ENCODE measurements around the gene PDK2.

The PDK2 gene

GRCh38 chr17:50094753-50095619, at the start of gene PDK2:
PDK2 (plus strand) TSS chr17:50095351; CDS start chr17:50095436, 85 bp downstream.
- peak; percentile 96 for DNase-seq

DNA sequence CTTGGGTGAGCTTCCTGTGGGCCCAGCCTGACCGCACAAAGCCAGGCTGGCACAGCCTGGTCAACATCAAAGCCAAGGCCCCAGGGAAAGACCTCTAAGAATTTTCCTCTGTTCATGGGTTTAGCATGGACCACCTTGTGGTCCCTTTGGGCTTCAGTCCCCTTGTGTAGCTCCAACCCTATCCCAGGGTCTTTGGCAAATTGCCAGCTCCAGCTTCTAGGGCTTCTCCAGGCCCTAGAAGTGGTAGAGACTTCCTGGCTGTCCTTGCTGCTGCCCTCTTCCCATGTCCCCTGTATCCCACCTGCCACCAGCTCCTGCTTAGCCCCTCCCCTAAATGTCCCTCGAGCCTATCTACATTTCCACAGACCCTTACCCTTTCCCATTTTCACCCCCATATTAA, 49.0 kb upstream of the PDK2 start:
- DNase-seq, result no peak

DNA sequence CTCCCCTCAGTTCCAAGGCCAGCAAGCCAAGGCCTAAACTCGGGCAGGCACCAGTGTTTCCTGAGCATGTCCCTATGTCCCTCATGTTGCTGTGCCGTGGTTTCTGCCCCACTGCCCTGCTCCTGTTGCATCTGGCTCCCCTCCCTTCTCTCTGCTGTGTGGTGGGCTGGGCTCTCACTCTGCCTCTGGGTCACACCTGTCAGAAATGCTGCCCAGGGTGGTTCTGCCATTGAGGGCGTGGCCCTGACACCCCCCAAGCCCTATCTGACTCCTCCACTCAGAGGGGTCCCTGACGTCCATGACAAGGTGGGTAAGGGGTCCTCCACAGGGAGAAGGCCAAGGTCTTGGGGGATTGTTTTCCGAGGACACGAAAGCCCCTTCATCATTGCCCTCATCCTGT, 48.5 kb upstream of the PDK2 start:
- no peak for DNase-seq

- DNase-seq, result no peak
Measured at GRCh38 chr17:50047083-50047482, 48.1 kb upstream of the PDK2 start.

DNA sequence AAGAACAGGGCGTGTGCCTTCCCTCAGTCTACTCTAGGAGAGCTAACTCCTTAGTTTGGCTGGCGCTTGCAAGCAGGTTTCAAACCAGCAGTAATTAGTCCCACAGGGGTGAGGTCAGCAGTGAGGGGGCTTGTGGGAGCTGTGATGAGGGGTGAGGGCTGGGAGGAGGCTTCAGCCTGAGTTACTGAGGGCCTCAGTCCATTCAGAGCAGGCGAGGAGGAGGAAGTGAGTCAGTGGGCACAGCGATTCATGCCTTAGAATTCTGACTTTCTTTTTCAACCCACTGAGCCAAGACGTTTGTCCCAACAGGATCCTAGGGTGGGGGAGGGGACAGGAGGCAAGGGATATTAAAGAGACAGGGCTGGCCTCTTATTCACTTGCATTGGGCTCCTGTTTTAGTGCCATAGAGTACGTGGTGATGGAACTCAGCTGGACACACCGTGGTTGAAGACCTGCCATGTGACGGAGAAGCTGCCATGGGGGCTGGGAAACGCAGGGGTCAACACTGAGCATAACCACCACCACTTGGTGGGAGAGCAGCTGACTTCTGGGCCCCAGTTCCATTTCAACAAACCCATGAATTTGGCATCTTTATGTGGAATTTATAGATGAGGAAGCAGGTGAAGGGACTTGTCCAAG, 47.5 kb upstream of the PDK2 start:
- peak; percentile 93 for DNase-seq

DNA sequence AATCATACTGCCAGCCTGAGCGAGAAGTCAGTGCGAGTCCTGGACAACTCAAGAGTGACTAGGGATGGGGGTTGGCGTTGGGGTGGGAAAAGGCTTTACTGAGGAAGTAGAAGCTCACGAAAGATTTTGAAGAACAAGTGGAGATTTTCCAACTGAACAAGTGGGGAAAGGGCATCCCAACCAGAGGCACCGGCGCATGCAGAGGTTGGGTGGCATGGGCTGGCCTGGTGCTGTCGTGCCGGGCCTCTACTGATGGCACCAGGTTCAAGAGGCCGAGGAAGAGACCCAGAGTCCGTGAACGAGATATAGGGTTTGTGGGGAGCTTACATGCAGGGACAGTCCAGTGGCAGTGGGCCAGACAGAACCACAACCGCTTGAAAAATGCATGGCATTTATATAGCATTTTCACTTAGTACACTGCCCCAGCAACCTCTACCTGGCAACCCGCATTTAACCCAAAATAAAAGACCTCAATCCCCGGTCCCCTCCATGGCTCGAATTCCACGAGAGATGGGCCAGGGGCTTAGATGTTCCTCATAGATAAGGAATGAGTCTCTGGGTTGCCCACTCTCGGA, 46.9 kb upstream of the PDK2 start:
- DNase-seq, result peak; percentile 54

DNA sequence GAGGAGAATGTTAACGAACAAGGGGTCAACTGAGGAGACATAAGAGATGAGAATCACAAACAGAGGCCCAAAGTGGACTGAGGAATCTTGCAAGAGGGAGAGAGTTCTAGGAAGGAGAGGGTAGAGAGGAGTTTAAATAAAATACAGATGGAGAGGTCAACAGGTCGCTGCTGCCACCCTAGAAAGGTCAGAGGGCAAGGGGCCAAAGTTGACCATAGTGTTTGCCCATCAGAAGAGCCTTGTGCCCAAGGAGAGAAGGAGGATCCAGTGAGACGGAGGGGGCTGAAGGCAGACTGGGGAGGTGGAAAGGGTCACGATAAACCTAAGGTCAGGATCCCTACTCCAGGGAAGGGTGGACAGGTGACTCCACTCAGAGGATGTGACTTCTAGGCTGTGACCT, 46.2 kb upstream of the PDK2 start:
- DNase-seq, result no peak

DNA sequence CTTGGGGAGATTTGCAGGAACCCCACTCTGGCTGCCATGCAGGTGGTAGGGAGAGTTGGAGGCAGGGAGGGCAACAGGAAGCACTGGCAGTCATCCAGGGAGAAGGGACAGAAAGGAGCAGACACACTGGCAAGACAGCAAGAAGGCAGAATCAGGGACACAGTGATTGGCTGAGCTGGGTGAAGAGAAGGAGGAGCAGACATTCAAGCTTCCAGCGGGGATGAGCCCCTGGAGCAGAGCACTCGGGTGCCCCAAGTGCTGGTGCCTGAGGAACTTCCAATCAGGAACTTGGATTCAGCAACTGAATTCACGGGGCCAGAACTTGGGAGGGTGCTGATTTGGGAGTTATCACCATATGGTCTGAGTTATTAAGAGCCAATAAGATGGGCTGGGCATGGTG, 45.5 kb upstream of the PDK2 start:
- peak; percentile 57 for DNase-seq

- DNase-seq, result no peak
Measured at GRCh38 chr17:50050431-50051032, 44.6 kb upstream of the PDK2 start.

- peak; percentile 95 for DNase-seq
Measured at GRCh38 chr17:50051082-50051576, 44.0 kb upstream of the PDK2 start.

- DNase-seq, result peak; percentile 40
Measured at GRCh38 chr17:50051606-50052005, 43.5 kb upstream of the PDK2 start.

DNA sequence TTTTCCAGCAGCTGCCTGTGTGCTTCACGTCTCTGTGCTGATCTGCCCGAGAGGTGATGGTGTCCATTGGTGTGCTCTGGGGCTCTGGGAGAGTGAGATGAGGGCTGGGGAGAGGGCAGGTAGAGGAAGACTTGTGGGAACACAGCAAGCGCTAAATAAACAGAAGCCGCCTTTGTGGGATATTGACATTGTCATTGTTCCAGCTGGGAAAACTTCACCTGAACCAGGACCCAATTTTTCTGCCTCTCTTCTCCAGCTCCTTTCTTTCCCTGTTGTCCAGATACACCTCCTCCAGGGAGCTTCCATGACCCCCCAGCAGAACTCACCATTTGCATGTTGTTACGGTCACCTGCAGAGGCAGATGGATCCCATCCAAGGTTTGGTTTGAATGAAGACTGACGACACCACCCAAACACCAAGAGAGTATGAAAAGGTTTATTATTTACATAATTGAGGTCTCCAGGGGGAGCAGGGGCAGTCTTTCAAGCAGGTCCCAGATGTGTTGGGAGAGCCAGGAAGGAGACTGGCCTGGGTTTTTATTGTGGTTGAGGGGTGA, 42.8 kb upstream of the PDK2 start:
- no peak for DNase-seq

DNA sequence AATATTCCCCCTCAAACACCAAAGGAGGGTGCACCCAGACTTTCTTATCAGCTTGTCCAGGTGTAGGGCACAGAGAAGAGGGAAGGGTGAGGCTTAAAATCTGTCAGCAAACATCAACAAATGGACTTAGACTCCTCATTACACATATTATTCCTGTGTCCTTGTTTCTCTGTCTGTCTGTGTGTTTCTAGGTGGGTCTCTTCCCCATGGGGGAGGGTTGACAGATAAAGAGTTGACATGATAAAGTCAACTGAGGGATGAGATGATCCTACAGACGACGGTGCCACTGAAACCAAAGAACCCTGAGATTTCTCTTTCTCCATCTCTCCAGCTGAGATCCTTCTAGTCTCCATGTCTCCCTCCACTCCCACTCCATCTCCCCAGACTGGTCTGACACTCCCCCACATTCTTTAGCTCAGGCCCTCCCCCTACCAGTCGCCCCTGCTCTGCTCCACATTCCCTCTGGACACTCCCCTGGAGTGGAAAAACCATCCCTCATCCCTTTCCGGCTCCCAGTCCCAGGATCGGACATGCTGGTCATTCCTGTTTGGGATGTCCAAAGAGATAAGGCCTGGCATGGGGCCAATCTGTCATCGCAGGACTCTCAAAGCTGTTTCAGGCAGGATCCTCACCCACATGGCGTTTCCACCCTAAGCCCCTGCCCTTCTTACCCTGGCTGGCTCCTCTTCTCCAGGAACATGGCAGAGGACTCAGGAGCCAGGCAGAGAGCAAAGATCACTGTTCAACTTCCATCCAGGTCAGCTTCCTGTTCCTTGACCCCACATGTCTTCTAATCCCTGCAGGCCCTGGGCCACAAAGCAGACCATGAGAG, 42.1 kb upstream of the PDK2 start:
- peak; percentile 42 for DNase-seq

GRCh38 chr17:50053654-50053960, 41.5 kb upstream of the PDK2 start:
- peak; percentile 39 for DNase-seq

DNA sequence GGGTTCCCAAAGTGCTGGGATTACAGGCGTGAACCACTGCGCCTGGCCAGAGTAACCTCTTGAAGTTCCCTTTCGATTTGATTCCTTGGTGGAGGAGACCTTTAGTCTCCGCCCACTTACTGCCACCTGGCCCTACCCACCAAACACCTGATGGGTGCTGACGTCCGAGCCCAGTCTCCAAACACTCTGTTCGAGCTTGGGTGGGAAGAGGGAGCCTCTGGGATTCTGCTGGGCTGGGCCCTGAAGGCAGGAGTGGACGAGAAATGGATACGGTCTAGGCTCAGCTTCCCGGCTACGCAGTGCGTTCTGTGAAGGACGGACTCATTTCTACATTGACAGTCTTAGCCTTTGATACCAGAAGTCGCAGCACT, 40.1 kb upstream of the PDK2 start:
- no peak for DNase-seq

GRCh38 chr17:50055426-50056216, 39.5 kb upstream of the PDK2 start, which contains the start of gene ITGA3:
ITGA3 (plus strand) TSS chr17:50056110; CDS start chr17:50056440, 330 bp downstream.
- peak; percentile 80 for DNase-seq

DNA sequence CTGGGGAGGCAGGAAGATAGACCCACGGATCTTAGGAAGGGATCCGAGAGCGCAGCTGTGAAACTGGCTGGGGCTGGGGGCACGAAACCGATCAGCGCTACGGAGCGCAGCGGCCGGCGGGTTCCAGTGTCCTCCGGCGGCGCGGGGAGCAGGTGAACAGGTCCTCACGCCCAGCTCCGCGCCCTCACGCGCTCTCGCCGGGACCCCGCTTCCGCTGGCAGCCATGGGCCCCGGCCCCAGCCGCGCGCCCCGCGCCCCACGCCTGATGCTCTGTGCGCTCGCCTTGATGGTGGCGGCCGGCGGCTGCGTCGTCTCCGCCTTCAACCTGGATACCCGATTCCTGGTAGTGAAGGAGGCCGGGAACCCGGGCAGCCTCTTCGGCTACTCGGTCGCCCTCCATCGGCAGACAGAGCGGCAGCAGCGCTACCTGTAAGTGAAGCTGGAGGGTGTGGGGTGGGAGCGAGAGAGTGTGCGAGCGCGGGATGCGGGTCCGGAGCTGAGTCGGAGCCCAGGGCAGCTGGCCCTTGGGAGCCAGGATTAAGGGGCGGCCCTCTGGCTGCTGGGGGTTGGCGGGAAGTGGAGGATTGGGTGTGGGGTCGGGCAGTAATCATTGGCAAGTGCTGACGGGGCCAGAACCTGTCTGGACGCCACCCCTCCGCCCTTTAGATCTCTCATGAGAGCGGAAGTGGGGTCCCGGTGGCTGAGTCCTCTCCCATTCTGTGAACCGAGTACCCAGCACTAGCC, 38.8 kb upstream of the PDK2 start:
- DNase-seq, result peak; percentile 69

DNA sequence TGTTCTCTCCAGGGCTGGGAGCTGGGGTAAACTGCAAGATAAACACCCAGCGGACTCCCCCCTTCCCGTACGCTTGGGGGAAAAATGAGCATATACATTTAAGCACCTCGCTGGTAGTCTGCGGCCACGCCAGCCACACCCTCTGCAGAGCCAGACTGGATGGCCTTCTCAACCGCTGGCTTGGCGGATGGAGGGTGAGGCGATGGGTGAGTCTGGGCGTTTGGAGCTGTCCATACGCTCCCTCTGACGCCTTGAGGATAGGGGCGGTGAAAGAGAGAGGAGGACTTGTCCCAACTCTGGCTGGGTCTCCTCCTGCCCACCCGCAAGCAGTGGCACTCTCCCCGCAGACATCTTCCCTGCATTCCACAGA, 38.2 kb upstream of the PDK2 start:
- peak; percentile 42 for DNase-seq

DNA sequence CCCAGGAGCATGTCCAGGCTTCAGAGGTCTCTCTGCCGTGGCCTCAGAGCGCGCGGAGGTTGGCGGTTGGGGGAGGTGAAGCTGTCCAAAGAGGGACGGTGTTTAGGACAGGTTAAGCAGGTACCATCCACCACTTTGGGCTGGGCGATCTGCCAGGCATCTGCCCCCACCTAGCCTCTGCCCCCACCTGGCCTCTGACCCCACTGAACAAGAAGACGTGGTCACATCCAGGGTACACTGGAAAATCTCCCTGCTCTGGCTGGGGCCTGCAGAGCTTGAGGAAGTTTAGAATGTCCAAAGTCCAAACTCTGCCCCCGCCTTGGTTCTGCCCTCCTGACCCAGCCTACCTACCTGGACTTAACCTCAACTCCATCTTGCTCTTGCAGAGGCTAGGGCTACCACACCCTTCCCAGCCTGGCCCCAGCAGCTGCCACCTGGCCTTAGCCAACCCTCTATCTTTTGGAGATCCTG, 37.6 kb upstream of the PDK2 start:
- DNase-seq, result no peak

DNA sequence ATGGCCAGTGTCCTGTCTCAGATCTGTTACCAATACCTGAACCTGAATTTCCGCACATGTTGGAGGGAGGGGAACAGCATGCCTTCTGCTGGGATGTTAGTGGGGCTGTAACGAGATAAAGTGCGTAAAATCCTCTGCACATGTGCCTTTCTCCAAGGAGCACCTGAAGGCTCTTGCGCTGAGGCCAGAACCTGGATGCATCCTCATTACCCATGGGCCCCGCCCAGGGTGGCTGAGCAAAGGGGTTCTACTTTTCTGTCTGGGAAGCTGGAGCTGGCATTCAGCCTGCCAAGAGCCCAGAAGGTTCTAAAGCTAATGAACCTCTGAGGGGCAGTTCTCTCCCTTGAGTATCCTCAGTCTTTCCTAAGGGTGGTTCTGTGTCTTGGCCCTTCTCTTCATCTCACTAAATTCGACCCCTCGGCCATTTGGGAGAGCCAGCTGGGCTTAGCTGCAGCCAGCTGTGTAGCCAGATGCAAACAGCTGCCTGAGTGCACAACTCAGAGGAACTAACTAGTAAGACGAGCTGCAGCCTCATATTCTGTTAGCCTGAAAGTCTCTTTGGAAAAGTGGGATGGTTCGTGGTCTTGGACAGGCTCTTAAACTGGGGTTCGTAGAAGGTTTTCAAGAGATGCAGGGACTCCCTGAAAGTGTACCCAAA, 36.7 kb upstream of the PDK2 start:
- DNase-seq, result no peak
